GM18517 (cell line): Measurements from ENCODE around the gene PIK3R1.

ENCODE experiments used
- ATAC-seq: cut with Tn5 transposase; IDR thresholded peaks from one replicate; pipeline ENCODE4 v1.9.1; 2021; ENCODE audit warnings: mild to moderate bottlenecking, moderate library complexity; ENCODE audit not compliant: unreplicated experiment

The PIK3R1 gene

DNA sequence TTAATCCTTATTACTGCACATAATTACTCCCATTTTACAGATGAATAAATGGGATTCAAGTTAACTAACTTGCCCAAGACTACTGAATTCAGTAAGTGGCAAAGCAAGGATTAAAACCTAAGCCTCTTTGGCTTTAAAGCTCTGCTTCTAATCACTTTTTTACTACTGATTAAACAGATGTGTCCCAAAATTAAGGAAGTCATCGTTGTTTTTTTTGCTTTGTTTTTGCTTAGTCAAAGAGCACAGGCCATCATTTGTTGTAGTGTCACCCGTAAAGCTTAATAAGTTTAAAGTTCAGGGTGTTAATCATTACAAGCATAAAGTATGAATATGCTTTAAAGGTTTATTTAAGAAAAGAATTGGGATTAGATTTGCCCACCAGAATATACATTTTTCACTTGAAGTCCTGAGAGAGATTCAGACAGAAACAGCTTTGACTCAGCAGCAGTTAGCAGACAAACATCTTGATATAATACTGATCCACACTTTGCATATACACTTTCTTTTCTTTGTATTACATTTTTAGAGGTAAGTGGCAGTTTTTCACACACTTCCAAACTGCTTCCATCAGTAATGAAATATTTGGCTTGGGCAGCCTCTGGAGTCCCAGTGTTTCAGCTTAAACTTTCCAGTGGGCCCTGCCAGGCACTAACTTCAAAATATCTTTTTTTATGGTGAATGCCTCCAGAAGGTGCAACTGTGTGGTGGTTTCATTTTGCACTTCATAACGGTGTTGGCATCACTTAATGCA, 52.7 kb downstream of the PIK3R1 start:
- no peak for ATAC-seq

DNA sequence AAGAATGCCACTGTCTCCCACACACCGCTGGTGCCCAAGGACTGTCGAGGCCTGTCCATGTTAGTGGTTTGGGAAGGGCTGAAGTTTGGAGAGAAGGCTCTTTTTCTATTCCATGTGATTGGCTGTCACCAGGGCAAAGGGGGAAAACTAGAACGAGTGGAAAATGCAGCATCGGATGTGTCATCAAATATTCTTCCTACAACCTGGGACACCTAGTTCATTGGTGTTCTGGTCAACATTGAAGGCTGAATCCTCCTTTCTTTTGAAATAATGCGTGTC, 53.2 kb downstream of the PIK3R1 start:
- ATAC-seq, result no peak

DNA sequence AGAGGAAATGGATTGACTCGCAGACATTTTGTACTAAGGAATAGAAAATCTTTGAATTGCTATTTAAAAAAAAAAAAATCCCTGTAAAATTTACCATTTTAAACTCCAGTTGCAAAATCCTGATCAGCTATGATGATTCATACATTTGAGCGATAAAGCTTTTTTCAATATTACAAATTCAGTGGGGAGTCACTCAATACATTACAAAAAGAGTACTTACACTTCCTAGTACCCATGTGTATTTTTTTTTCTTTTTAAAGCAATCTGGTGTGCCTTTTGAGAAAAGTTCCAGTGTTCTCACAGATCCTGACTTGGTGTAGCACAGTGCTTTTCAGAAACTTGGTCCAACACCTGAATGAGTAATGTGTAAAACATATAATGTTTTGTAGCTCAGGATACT, 54.3 kb downstream of the PIK3R1 start:
- ATAC-seq, result no peak

DNA sequence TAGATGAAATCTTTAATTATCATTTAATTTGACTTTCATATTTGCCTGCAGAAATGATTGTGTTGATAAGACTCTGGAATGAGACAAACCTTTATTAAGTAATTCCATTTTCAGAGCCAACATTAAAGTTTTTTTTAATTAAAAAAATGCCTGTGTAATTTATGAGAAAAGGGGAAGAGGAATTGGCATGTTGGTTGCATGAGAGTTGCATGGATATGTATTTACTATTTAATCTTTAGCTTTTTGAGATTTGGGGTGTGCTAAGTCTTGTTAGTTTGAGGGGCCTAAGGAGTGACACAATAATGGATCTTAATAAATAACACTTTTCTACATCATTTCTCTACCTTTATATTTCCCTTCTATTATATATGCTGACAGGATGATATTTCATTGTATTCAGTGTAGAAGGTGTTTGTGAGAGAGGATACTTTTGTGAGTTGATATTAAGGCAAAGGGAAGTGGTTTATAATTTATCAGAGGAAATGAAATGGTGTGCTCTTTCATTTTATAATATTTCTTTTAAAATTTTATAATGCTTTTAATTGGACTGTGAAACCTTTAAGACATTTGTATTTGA, 54.9 kb downstream of the PIK3R1 start:
- ATAC-seq, result no peak

DNA sequence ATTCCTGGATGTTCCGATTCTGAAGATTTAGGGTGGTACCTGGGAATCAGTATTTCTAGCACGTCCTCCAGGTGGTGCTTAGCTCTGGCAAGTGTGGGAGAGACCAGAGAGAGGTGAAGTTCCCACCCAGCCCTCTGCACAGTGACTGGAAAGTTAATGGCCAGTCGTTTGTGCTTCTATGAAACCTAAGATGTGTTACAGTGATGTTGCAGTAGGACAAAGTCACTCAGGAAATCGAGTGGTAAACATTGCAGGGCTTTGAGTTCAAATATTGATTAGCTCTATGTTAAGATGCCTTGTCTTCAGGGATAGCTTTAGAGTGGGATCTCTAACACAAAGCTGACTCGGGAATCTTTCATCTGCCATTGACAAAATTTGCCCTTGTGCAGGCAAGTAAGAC, 55.6 kb downstream of the PIK3R1 start:
- no peak for ATAC-seq

DNA sequence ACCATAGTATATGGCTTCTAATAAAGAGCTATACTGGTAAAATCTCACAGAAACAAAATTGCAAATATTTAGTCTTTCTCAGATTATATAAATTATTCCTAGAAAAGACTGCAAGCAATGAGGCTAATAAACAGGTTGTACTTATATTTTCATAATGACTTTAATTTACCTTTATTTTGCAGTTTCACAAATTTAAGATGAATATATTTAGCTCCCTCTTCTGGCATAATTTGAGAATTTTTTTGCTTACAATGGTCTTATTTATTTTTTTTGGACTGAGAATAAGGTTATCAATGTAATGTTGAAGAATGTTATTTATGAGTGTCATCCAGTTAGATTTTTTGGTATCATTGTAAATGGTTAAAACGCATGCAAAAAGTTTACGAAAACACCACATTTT, 56.7 kb downstream of the PIK3R1 start:
- ATAC-seq, result no peak

DNA sequence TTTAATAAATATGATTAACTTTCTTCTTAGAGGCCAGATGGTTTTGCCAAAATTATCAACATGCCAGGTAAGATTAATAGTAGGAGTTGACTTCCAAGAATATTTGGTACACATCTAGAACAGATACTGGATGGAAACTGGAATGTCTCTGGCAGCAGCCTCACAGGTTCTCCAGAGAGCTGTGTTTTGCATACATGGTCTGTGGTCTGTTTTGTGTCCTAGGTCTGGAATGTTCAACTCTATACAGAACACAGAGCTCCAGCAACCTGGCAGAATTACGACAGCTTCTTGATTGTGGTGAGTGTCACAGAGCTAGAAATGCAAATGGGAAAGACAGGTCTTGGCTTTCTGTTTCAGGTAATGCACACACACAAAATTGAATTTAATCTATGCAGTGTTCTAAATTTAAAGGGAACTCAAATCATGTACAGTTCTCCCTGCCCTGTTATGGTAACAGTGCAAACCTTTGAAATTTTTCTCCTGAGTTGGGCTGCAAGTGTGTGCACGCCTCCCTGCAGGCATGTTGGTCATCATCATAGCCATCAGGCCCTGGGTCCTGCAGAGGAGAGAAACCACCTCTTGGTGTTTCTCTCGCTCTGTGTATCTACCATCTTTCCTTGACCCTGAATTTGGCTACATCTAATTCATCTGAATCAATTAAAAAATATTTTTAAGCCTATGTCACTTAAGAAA, 58.3 kb downstream of the PIK3R1 start:
- ATAC-seq, result peak; percentile 68

DNA sequence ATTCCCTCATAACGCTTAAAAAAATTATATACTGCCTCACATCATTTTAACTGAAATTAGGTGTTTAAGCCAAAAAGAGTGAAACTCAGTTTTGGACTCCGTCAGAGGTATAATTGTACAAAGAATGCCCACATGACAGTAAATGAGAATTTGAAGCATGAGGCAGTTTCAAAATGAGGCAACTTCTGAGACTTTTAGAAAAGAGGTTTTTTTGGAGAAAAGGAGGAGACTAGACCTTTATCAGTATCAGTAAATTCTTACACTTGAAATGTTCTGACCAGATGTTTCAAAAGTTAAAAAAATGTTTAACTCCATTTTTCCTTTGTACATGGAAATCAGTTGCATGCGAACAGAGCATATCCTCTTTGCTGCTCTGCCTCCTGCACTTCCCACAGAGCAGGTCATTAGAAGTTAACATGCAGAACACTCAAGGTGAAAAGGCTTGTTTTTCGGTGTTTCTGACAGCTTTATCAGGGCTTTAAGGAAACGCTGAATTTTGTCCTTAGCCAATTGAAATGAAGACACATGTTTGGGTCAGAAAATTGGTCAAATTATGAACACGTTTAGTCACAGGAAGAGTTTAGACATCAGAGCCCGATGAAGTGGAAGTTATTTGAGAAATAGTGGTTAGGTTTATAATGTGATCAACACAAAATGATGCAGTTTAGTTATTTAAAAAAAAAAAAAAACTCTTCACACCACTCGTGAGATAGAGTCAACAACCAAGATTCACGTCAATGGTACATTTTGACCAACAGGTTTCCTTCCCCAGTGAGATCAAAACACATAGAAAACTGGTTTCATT, 59.5 kb downstream of the PIK3R1 start:
- ATAC-seq, result peak; percentile 62

DNA sequence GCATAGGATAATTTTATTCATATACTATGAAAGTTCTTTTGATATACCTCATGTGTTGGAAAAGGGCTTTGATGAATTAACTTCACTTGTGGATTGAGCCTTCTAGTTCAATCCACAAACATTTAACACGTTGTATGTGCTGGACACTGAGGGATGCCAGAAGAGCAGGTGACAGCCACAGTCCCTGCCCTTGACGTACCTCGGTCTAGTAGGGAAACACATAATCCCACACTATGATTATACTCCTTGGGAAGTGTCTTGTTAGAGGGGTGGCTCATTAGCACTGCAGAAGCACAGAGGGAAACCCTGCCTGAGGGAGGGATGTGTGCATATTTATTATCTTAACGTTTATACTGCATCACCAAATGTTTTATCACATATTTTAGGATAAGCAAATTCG, 61.2 kb downstream of the PIK3R1 start:
- ATAC-seq, result no peak

DNA sequence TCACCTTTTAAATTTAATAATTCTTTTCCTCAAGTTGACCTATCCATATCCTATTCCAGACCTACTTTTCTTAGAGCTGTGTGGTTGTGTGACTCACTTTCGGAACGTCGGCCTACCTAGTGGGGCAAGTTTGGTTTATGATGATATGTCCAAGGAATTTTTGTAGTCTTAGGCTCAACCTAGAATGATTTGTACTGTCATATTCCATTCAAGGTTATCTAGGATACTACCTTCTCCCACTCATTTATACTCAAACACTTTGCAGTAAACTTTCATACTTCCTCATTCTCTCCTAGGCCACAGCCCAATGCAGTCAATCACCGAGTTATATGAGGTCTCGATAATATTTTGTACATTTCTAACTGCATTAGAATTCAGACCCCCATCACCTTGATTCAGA, 61.9 kb downstream of the PIK3R1 start:
- no peak for ATAC-seq

DNA sequence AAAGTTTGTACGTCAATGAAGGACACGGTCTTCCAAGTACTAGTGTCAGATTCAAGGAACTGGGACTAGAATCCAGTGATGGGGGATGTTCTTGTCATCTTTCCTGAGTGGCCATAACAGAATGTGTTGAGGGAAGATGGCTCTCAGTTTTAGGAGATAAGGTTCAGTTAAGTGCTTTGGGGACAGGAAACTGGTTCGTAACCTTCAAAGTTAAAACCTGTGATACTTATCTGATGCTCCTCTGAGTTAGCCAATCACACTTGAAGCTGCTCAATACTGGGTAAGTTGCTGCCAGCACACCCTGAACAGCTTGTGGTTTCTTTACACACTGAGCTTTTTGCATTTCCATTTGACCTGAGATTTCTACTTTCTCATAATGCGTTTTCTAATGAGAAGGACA, 64.4 kb downstream of the PIK3R1 start:
- ATAC-seq, result no peak

DNA sequence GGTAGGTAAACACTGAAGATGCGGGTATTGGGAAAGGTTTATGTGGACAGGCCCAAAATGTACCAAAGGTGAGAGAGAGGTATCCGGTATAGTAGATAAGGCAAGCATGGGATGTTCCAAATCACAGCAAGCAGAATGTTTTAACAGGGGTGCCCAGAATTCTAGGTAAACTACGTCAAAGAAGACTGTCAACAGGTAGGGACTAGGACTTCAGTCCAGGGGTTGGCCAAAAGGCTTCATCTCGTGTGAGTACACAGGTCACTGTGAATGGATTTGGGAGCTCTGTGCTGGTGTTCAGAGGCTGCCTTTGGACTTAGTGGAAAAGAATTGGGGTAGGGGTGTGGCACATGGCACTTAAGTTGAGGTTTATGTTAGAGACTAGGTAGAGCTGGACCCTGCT, 66.4 kb downstream of the PIK3R1 start:
- no peak for ATAC-seq

DNA sequence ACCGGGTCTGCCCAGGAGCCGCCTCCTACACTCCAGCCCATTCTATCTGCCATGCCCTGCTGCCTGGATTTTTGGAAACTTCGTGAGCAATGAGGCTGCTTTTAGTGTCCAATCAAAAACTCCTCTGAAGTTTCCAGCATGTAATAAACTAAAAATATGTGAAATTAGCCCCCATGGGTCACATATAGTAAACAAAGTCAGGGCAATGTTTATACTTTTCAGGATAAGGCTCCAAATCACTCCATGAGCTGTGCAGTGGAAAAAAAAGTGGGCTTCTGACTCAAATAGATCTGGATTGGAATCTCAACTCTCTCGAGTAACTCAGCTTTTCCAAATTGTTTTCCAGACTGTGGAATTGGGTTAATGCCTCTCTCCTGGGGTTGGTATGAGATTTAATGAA, 68.2 kb downstream of the PIK3R1 start:
- no peak for ATAC-seq

DNA sequence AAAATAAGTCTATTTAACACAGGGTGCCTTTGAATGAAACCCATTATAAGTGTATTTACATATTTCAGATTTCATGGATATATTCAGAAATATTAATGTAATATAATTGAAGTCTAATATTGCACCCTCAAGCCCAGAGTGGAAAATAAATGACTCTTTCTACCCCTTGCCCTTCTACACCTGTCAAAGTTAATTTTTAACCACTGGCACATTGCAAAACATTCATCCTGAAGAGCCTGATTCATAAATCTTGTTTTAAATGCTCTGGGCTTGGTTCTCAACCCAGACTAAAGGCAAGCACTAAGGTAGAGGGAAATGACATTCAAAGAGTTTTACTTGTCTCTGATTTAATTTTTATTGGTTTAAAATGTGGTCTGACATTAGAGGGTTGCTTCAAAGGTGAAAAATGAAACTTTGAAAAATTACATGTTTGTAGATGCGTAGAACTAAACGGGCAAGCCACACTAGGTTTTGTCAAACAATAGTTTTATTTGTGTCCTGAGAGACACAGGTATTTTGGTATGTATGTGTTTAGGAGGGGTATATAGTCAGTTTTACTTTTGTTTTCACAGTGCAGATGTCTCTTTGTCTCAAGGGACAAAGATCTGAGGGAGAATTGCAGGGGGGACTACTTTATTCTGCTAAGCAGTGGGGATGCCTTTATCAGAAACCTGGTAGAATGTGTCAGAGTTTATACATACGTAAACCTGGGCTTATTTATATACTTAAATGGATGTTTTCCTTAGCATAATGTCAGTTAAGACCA, 69.7 kb downstream of the PIK3R1 start:
- ATAC-seq, result peak; percentile 43

DNA sequence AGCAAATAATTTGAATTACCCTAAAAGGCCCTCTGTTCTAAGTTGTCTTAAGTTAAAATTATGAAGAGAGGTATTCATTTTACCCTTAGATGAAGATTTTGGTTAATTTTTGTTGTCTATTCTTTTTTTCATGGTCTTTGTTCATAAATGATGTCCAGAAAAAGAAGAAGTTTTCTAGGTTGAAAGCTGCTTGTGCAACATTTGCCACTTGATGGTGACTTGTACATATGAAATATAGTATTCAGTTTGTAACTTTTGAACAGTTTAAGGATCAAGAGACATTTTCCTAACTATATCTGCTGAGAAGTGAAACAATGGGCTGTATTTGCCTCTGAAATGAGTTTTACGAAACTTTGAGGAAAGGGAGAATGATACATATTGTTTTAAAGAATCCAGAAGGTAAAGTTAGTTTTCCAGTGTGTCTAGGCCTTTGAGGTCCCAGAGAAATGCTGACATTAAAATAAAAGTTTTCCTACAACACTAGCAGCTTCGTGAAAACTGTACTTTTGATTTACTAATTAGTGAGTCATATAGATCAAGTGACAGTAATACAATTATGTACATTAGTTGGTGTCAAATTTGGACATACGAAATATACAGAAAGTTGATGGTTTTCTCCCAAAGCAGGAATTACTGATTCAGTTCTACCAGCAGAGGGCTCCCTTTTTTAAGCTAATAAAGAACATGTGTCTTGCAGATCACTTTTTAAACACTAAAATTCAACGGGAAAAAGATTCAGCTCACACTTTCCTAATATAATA, 70.5 kb downstream of the PIK3R1 start:
- ATAC-seq, result no peak

DNA sequence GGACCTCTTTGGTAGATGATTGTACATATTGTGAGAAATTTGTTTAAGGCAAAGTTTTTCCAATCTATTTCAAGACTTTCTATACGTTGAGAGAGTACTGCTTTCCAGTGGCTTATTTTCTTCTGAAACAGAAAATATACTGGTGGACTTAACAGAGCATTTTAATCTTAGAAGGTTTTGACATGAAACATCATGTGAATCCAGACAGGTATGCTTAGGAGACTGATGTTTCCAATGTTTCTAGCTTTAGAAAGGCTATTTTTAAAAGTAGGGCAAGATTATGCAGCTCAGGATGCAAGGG, 71.0 kb downstream of the PIK3R1 start:
- ATAC-seq, result no peak

DNA sequence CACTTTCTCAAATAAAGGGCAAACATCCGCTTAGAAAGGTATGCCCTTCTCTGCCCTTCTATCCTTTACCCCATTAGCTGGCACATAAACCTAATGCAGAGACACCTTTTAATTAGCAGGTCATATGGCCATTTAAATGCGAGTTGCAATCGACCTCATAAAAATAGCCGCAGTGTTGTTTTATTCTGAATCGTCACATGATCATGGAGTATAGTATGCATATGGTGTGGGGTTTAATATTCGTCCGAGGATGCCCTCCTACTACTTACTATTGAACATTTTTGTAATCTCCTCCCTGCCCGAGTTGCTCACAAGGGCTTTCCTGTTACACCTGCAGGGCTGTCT, 72.0 kb downstream of the PIK3R1 start:
- no peak for ATAC-seq

DNA sequence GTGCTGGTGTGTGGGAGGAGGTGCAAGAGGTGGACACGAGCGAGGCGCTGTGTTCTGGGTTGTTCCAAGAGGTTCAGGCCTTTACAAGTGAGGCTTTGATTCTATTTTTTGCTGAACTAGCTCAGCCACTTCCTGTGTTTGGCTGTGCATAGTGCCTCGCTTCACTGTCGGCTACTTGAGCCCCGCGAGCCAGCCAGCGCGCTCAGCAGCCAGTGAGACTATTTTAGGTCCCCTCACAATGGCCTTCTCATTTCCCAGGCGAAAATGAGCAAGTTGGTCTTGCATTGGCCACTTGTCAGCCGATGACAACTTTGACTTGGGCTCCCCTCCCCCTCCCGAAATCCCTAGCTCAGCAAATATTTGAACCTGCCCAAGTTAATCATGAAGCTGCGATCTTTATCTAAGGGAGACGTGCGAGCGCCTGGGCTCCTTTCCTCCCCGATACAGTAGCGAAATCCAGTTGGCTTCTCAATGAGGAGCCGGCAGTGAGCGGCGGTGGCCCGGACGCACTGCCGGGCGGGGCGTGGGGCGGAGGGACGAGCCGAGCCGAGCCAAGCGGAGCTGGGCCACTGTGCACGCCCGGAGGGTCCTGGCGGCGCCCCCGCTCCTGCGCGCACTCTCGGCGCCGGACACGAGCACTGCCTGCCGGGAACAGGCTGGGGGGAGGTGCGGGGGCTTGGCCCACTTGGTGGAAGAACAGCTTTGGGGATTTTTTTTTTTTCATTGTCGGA, 72.6 kb downstream of the PIK3R1 start:
- peak; percentile 71 for ATAC-seq

DNA sequence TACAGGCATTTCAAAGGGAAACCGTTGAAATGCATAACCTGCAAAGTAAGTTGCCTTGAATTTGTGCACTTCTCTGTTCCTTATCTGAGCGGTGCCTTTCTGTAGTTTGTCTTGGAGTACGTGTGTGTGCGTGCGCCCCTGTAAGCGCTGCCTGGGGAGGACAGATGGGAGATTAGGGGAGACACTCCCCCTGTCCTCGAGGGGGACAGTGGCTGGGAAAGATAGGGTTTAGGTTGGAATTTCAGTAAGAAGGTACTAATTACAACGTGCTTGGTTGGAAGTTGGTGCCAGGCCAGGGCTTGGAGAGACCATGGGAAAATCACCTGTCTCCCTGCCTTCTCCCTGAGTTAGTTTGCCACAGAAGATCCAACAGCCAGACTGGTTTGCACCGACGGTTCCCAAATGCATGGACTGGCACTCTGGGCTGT, 73.2 kb downstream of the PIK3R1 start:
- peak; percentile 21 for ATAC-seq

DNA sequence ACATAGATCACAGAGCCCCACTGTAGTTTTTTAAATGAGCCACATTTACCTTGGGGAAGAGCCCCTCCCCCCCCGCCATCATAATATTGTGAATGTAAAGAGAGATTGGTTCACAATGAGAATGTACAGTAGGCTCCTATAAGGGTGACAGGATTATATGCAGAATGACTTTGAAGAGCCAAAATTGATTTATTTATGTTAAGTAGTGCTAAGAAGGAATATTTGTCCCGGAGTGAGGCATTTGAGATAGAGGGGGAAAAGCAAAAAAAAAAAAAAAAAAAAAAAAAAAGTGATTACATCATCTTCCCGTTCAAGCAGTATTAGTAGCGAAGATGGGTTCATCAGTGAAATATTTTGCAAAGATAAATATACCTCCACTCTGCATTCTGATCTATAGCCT, 73.9 kb downstream of the PIK3R1 start:
- ATAC-seq, result no peak
